Ovary (tissue), 3 donors: Measurements from ENCODE around the gene SDK1.

Experiments used
- EP300 ChIP-seq: sonication (generic); formaldehyde crosslinking; IDR thresholded peaks from one replicate; pipeline ENCODE4 v1.6.1; 2017; ENCODE audit warnings: antibody characterized with exemption
- POLR2A ChIP-seq: fragments of 450-650 bp; IDR thresholded peaks from one replicate; pipeline ENCODE4 v1.6.1; 2017; ENCODE audit warnings: antibody characterized with exemption, mild to moderate bottlenecking, moderate library complexity
- TF ChIP-seq, protein P1 (sequence below), 3 donors: fragments of 450-650 bp in 2 of 3; fragments of 200-600 bp in 1 of 3; IDR thresholded peaks; one replicate each; pipeline versions ENCODE4 v1.5.1 to v1.8.0; 2016 to 2022; ENCODE audit warnings: antibody characterized with exemption in 3 of 3, mild to moderate bottlenecking in 1 of 3
- donor health status: DM: no; HTN: no; CAD: no.

DNA sequence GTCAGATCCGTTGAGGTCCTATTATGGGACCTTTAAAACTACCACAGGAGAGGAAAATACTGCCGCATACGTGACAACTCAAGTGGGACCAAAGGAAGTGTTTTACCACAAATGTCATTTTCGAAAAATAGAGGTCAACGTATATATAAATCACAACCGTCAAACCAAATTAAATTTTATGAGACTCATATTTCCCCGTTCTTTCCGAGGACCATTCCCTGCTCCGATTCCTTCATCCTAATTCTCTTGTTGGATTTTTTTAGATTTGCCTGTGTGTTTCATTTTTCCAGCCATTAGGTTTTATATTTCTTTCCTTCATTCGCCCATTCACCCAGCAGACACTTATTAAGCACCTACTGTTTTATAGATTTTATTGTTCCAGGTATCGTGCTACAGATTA lies 797.1 kb downstream of the SDK1 start:
- TF ChIP-seq, protein P1, sequence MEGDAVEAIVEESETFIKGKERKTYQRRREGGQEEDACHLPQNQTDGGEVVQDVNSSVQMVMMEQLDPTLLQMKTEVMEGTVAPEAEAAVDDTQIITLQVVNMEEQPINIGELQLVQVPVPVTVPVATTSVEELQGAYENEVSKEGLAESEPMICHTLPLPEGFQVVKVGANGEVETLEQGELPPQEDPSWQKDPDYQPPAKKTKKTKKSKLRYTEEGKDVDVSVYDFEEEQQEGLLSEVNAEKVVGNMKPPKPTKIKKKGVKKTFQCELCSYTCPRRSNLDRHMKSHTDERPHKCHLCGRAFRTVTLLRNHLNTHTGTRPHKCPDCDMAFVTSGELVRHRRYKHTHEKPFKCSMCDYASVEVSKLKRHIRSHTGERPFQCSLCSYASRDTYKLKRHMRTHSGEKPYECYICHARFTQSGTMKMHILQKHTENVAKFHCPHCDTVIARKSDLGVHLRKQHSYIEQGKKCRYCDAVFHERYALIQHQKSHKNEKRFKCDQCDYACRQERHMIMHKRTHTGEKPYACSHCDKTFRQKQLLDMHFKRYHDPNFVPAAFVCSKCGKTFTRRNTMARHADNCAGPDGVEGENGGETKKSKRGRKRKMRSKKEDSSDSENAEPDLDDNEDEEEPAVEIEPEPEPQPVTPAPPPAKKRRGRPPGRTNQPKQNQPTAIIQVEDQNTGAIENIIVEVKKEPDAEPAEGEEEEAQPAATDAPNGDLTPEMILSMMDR (IDR thresholded peaks at IDR 0.05): no peak
- no peak for TF ChIP-seq POLR2A
- TF ChIP-seq EP300: no peak
